Ovary (tissue), 9 donors: ENCODE data around the gene HMMR. TPM values are rescaled to one million over a fixed set of nuclear protein-coding genes. Genes with fewer than 3 reads are reported as not detected.

ENCODE experiments used
- DNase-seq, 5 donors: peaks; one replicate each; pipeline ENCODE4 v3.0.0-alpha.2; 2019 to 2020
- H3K27ac ChIP-seq, 2 donors: fragments of 200-600 bp; one replicate each; pipeline versions ENCODE4 v1.5.1 to v1.8.0; 2019 to 2022
- H3K27me3 ChIP-seq: fragments of 200-600 bp; one replicate; pipeline ENCODE4 v1.8.0; 2022
- H3K36me3 ChIP-seq: fragments of 200-600 bp; sonication (generic); one replicate; pipeline ENCODE4 v1.5.1; 2019
- H3K4me1 ChIP-seq: one replicate; pipeline ENCODE4 v1.8.1; 2013; ENCODE audit warnings: mild to moderate bottlenecking, moderate library complexity; ENCODE audit not compliant: insufficient read depth
- H3K4me3 ChIP-seq: fragments of 200-600 bp; sonication (generic); one replicate; pipeline ENCODE4 v1.5.1; 2017
- H3K9me3 ChIP-seq, 2 donors: fragments of 200-600 bp in 1 of 2; sonication (generic) in 1 of 2; one replicate each; pipeline versions ENCODE4 v1.5.1 to v1.8.1; 2013 to 2019; ENCODE audit warnings: mild to moderate bottlenecking in 1 of 2, moderate library complexity in 1 of 2
- EP300 ChIP-seq: sonication (generic); formaldehyde crosslinking; IDR thresholded peaks from one replicate; pipeline ENCODE4 v1.6.1; 2017; ENCODE audit warnings: antibody characterized with exemption
- POLR2A ChIP-seq: fragments of 450-650 bp; IDR thresholded peaks from one replicate; pipeline ENCODE4 v1.6.1; 2017; ENCODE audit warnings: antibody characterized with exemption, mild to moderate bottlenecking, moderate library complexity
- WGBS, 3 donors: extraction: QIAGEN DNeasy Blood & Tissue Kit in 1 of 3; methylation state at CpG; one replicate each; pipeline versions ENCODE4 v1.1.5 to v1.1.7; 2013 to 2017; 5-methylcytosine and 5-hydroxymethylcytosine counted together
- intact Hi-C, 4 donors: fragments of 100-400 bp; cut with DNase I; formaldehyde crosslinking; loops; one replicate each; pipeline versions ENCODE4 v1.11.0 to v1.15.1; 2022 to 2023
- polyA plus RNA-seq, 2 donors: library from polyadenylated mRNA; stranded (reverse); fragments of 200-250 nt in 1 of 2; fragments of 350-450 nt in 1 of 2; fragmentation: Illumina TruSeq in 1 of 2; extraction: RNeasy Lipid Tissue Mini Kit (QIAGEN cat#74804) in 1 of 2; gene quantifications; one replicate each; pipeline ENCODE4 v1.2.3, GENCODE V29; 2013 to 2014
- total RNA-seq, 7 donors: library from RNA; depleted of rRNA in 2 of 7; stranded (reverse); fragments of >200 nt in 2 of 7; fragmentation: NEBNext Ultra II Directional in 3 of 7; extraction: Animal tissue kit (Norgen Biotek cat#: 25700) in 3 of 7; gene quantifications; one replicate each; pipeline versions ENCODE4 v1.1.0 to v1.2.4, GENCODE V29; 2016 to 2023
- TF ChIP-seq, protein P1 (sequence below), 3 donors: fragments of 450-650 bp in 2 of 3; fragments of 200-600 bp in 1 of 3; IDR thresholded peaks; one replicate each; pipeline versions ENCODE4 v1.5.1 to v1.8.0; 2016 to 2022; ENCODE audit warnings: antibody characterized with exemption in 3 of 3, mild to moderate bottlenecking in 1 of 3
- donor health status: DM: no; HTN: no; CAD: no; lungs with moderate emphysema.
- donor health status: DM: no; HTN: no; CAD: no.
- donor health status: Bipolar disorder and iron deficiency.
- donor health status: DM: yes; HTN: yes; CAD: no.
- donor health status: DM: no; HTN: no; CAD: no.
- donor health status: DM: yes; HTN: yes; CAD: no.

The HMMR gene
- total and polyA plus RNA-seq, 9 donors = 0.10 to 1.4 (median 0.27) TPM; not detected in 1

DNA sequence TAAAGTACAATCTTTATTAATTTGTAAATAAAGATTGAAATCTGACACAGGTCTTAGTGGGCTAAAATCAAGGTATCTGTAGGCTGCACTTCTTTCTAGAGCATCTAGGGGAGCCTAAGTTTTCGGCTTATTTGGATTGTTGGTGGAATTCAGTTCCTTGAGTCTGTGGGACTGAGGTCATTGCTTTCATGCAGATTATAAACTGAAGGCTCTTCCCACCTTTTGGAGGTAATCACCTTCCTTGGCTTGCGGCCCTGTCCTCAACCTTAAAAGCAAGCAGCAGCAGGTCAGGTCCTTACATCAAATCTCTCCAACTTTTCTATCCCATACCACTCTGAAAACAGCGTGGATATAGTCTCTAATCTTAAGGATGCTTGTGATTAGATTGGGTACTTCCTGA, 70.8 kb downstream of the HMMR start:
- 83 to 95% (median 91%) methylated on average over 3 of the region's 3 CpGs for WGBS, 3 donors
- H3K4me3 ChIP-seq = no peak overlapping the region
- no peak for DNase-seq
- H3K9me3 ChIP-seq = no peaks in the 10 kb centered on the region
- no peaks in the 10 kb centered on the region for H3K27me3 ChIP-seq
- intact Hi-C loops = no loop called here
- peaks cover 8% of the 10 kb centered on the region for H3K4me1 ChIP-seq
- H3K36me3 ChIP-seq = no peaks in the 10 kb centered on the region
- no peak for TF ChIP-seq POLR2A
- TF ChIP-seq EP300 = no peak
- TF ChIP-seq, protein P1, sequence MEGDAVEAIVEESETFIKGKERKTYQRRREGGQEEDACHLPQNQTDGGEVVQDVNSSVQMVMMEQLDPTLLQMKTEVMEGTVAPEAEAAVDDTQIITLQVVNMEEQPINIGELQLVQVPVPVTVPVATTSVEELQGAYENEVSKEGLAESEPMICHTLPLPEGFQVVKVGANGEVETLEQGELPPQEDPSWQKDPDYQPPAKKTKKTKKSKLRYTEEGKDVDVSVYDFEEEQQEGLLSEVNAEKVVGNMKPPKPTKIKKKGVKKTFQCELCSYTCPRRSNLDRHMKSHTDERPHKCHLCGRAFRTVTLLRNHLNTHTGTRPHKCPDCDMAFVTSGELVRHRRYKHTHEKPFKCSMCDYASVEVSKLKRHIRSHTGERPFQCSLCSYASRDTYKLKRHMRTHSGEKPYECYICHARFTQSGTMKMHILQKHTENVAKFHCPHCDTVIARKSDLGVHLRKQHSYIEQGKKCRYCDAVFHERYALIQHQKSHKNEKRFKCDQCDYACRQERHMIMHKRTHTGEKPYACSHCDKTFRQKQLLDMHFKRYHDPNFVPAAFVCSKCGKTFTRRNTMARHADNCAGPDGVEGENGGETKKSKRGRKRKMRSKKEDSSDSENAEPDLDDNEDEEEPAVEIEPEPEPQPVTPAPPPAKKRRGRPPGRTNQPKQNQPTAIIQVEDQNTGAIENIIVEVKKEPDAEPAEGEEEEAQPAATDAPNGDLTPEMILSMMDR (IDR thresholded peaks at IDR 0.05) = no peak
- H3K27ac ChIP-seq = no peak overlapping the region

DNA sequence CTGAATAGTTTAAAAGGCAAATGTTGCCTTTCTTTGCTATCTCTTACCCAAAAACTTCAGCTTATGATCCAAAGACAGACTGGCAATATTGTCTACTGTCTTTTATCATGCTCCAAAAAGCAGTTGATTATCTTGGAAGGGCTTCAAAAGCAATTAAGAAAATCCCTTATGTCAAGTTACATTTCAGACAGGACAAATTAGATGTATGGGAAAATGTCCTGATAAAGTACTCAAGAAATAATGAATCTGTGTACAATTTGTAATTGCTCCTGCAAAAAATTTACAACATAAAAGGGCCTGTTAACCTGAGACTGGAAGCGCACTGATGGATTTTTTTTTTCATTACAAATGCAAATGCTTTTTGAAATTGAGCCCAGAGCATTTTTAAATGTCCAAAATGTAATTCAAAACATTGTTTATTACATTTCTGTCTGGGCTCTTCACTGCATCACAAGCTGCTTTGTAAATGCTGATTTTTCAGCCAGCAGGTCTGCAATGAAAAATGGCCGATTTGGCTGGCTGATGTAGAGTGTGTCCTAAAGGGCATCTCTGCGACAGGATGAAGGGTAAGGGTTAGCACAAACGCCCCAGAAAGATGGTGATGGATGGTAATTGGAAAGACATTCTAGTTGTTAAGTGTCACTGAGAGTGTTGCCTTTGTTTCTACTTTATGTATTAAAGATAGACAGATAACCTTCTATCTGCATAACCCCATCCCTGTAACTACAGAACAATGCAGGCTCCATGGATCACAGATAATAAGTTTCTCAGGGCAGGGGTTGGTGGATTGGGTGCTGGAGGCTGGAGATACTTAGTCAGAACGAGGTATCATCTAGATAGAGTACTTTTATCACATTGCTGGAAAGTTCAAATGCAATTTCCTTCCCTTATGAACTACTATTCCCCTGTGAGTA, 72.0 kb downstream of the HMMR start:
- WGBS, 3 donors = 30 to 39% (median 35%) methylated on average over 5 of the region's 5 CpGs

DNA sequence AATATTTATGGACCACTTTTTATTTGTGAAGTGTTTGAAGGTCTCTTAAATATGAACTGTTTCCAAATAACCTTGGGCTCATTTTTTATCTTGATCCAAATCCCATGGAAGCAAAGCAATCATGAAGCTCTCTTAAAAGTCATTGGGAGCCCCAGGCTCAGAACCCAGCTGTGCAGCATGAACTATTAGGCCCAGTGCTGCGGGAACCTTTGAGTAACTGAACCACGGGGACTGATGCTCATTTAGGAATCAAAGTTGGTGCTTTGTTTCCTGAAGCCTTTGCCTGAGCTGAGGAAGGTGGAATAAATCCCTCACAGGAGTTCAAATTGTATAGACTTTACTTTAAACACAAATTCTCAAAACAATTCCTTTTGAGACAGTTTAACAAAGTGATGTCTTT, 72.8 kb downstream of the HMMR start:
- Histone ChIP-seq H3K27me3 (no peaks in the 10 kb centered on the region), H3K27ac (no peak overlapping the region), H3K4me3 (no peak overlapping the region), H3K4me1 (peaks cover 8% of the 10 kb centered on the region), H3K9me3 (no peaks in the 10 kb centered on the region), H3K36me3 (no peaks in the 10 kb centered on the region)
- TF ChIP-seq EP300 (no peak), POLR2A (no peak)
- TF ChIP-seq, protein P1 (IDR thresholded peaks at IDR 0.05) = no peak
- intact Hi-C loops = no loop called here
- no peak for DNase-seq
- 66 to 77% (median 72%) methylated on average over 2 of the region's 2 CpGs for WGBS, 3 donors

More for the DNA sequence above, 72.0 kb downstream of the HMMR start:
- H3K4me3 ChIP-seq = no peak overlapping the region
- peaks cover 8% of the 10 kb centered on the region for H3K4me1 ChIP-seq
- no peak overlapping the region for H3K27ac ChIP-seq
- H3K36me3 ChIP-seq = no peaks in the 10 kb centered on the region
- H3K27me3 ChIP-seq = no peaks in the 10 kb centered on the region
- TF ChIP-seq POLR2A (no peak), EP300 (no peak)
- TF ChIP-seq, protein P1 (IDR thresholded peaks at IDR 0.05) = no peak
- no peak for DNase-seq
- H3K9me3 ChIP-seq = no peaks in the 10 kb centered on the region
- intact Hi-C loops = no loop called here

DNA sequence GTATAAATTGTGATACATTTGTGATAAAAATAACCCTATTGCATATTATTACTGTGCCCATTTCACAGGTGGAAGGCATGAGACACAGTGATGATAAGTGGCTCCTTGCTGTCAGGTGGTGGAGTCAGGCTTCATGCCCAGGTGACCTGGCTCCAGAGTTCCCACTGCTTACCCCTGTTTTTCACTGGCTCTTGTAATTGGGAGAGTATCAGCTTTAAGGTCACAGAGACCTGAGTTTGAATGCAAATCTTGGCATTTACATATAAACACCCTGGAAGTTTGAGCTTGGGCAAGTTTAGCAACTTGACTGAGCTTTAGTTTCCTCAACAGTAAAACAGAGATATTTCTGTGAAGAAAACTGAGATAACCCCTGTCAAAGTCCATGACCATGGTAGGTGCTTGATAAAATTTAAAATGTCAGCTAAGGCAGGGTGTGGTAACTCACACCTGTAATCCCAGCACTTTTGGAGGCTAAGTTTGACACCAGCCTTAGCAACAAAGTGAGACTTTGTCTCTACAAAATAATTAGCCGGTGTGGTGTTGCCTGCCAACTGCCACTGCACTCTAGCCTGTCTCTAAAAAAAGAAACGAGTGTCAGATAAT, 74.2 kb downstream of the HMMR start:
- H3K4me3 ChIP-seq = no peak overlapping the region
- TF ChIP-seq, protein P1 (IDR thresholded peaks at IDR 0.05) = no peak
- no peak for TF ChIP-seq POLR2A
- TF ChIP-seq EP300 = no peak
- H3K36me3 ChIP-seq = no peaks in the 10 kb centered on the region
- peaks cover 6% of the 10 kb centered on the region for H3K4me1 ChIP-seq
- H3K9me3 ChIP-seq = no peaks in the 10 kb centered on the region
- no peaks in the 10 kb centered on the region for H3K27me3 ChIP-seq
- DNase-seq = no peak
- H3K27ac ChIP-seq = no peak overlapping the region
- intact Hi-C loops = no loop called here
- WGBS, 3 donors = 36 to 59% (median 38%) methylated on average over 2 of the region's 2 CpGs
